Mesothelial cell of epicardium (in vitro differentiated cells): ENCODE data around the gene INHBE. TPM values are rescaled to one million over a fixed set of nuclear protein-coding genes. Genes with fewer than 3 reads are reported as not detected.

Source experiments
- total RNA-seq: library from RNA; stranded (reverse); gene quantifications from 3 replicates; pipeline ENCODE4 v1.2.1, GENCODE V29; 2021

Gene INHBE
- total RNA-seq, 1 donor from 2014 or later, result 0.09 TPM

Other genes starting within 250 kb of the INHBE start
- gene NXPH4, start 238.5 kb upstream of the INHBE start, total RNA-seq, result 3.3 to 3.8 TPM (median 3.6 TPM) in 3 replicates
- gene SHMT2, start 225.6 kb upstream of the INHBE start, total RNA-seq, result 78.7 to 83.7 TPM (median 78.8 TPM) in 3 replicates
- gene STAC3, start 204.1 kb upstream of the INHBE start, total RNA-seq, result 9.8 to 11.3 TPM (median 10.6 TPM) in 3 replicates
- gene R3HDM2, start 24.3 kb upstream of the INHBE start, total RNA-seq, result 95.5 to 111 TPM (median 109 TPM) in 3 replicates
- 0.24 to 0.32 TPM (median 0.31 TPM) in 3 replicates for gene INHBC, start 20.5 kb upstream of the INHBE start, total RNA-seq
- 6.0 to 10.1 TPM (median 8.4 TPM) in 3 replicates for gene GLI1, start 4.5 kb downstream of the INHBE start, total RNA-seq
- gene ARHGAP9, start 24.6 kb downstream of the INHBE start, total RNA-seq, result 0.90 to 1.1 TPM in 2 of 3 replicates, not detected in the other
- 163 to 192 TPM (median 177 TPM) in 3 replicates for gene MARS1, start 32.8 kb downstream of the INHBE start, total RNA-seq
- 15.6 to 18.6 TPM (median 17.2 TPM) in 3 replicates for gene DDIT3, start 65.2 kb downstream of the INHBE start, total RNA-seq
- gene MBD6, start 67.5 kb downstream of the INHBE start, total RNA-seq, result 113 to 121 TPM (median 118 TPM) in 3 replicates
- 102 to 103 TPM (median 102 TPM) in 3 replicates for gene DCTN2, start 91.9 kb downstream of the INHBE start, total RNA-seq
- 0.40 to 0.69 TPM (median 0.59 TPM) in 3 replicates for gene KIF5A, start 94.7 kb downstream of the INHBE start, total RNA-seq
- 23.4 to 24.2 TPM (median 23.7 TPM) in 3 replicates for gene PIP4K2C, start 135.9 kb downstream of the INHBE start, total RNA-seq
- 88.3 to 93.6 TPM (median 90.0 TPM) in 3 replicates for gene DTX3, start 149.5 kb downstream of the INHBE start, total RNA-seq
- gene ARHGEF25, start 156.1 kb downstream of the INHBE start, total RNA-seq, result 60.4 to 65.0 TPM (median 62.4 TPM) in 3 replicates
- gene B4GALNT1, start 177.9 kb downstream of the INHBE start, total RNA-seq, result 0.34 to 0.78 TPM (median 0.35 TPM) in 3 replicates
- 160 to 167 TPM (median 166 TPM) in 3 replicates for gene OS9, start 238.8 kb downstream of the INHBE start, total RNA-seq